Suppressor macrophage treated with lipopolysaccharide for 1 hour (primary cell): ENCODE data around the gene ROPN1L.
A peak's percentile ranks its signal among the peaks of the same experiment; 100 is the strongest.

Experiments used
- DNase-seq, 3 donors: peaks; one replicate each; pipeline ENCODE4 v3.0.0-alpha.2; 2020 to 2022

ROPN1L gene

DNA sequence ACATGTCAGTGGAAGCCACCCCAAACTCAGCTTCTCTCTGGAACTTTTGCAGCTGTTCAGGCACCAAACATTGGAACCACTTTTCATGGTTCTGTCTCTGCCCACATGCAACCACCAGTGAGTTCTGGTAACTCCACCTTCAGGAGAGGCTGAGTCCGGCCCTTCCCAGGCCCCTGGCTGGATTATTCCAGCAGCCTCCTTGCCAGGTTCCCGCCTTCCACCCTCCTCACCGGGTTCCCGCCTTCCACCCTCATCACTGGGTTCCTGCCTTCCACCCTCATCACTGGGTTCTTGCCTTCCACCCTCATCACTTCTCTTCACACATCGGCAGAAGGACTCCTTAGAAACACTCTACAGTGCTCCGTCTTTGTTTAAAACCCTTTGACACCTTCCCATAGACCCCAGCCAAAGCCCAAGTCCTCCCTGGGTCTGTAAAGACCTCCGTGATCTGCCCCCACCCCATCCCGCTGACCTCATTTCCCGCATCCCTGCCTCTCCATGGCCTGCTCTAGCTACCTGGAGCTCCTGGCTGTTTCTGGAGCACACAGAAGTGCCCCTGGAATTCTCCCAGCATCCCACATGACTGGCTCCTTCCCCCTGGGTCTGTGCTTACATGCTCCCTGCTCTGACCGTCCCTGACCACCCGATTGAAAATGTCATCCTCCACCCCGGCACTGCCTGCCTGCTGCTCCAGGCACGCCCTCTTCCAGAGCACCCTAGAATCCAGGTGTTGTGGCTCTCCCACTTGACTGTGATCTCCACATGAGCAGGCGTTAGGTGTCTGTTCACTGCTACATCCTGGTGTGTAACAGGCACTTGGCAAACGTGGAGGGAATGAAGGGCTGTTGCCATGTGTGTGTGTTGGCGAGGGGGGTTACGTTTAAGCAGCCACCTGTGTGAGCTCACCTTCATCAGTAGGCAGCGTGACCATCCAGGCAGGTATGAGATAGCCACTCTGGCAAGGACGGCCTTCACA, 17.7 kb downstream of the ROPN1L start:
- DNase-seq: no peak

- DNase-seq: no peak
Observed at GRCh38 chr5:10460252-10460906, 18.7 kb downstream of the ROPN1L start.

DNA sequence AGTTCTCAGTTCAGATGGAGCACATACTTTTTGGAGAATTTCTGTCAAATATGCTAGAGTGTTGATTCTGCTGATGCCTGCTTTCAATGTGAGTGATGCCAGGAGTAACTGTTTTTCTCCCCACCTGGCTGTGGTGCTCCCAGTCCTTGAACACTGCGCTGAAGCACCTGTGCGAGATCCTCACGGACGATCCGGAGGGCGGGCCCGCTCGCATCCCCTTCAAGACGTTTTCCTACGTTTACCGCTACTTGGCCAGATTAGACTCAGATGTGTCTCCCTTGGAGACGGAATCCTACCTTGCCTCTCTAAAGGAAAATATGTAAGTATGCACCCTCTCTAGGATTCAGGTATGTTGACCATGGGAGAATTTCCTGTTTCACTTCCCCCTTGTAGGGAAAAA, 19.4 kb downstream of the ROPN1L start:
- DNase-seq: no peak

- DNase-seq: no peak
Observed at GRCh38 chr5:10461904-10462555, 20.4 kb downstream of the ROPN1L start.

DNA sequence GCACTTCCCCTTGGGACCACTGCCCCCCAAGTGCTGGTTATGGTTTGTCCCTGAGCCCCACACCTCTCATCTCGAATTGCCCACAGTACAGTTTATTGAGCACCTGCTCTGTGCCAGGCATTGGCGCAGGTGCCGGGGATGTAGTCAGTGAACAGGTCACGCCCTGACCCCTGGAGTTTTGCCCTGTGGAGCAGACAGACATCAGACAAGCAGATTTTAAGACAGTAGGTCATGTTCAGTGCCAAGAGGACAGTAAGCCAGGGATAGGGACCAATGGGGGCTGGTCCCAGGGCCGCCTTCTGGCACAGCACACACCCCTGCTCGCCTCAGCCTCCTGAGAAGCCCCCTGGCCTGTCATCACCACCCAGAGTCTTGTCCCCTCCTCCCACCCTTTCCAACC, 21.9 kb downstream of the ROPN1L start:
- DNase-seq: no peak

DNA sequence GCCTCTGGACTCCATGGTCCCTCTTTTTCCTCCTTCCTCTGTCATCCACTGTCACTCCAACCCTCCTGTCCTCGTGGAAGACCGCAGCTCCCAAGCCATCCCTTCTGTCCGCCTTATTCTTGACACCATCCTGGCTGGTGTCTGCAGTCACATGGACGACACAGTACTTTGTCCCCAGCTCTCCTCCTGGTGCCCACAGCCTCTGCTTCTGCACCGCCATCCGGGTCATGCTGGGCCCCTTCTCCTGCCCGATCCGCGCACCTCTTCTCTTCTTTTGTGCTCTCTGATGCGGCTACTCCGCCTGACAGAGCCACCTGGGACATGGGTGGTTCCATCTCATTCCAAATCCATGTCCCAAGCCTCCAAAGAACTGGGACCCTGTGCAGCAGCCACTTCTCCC, 22.5 kb downstream of the ROPN1L start:
- DNase-seq: no peak

- DNase-seq: no peak
Observed at GRCh38 chr5:10465726-10466125, 24.0 kb downstream of the ROPN1L start.

GRCh38 chr5:10466446-10467073, 24.9 kb downstream of the ROPN1L start:
- no peak for DNase-seq

DNA sequence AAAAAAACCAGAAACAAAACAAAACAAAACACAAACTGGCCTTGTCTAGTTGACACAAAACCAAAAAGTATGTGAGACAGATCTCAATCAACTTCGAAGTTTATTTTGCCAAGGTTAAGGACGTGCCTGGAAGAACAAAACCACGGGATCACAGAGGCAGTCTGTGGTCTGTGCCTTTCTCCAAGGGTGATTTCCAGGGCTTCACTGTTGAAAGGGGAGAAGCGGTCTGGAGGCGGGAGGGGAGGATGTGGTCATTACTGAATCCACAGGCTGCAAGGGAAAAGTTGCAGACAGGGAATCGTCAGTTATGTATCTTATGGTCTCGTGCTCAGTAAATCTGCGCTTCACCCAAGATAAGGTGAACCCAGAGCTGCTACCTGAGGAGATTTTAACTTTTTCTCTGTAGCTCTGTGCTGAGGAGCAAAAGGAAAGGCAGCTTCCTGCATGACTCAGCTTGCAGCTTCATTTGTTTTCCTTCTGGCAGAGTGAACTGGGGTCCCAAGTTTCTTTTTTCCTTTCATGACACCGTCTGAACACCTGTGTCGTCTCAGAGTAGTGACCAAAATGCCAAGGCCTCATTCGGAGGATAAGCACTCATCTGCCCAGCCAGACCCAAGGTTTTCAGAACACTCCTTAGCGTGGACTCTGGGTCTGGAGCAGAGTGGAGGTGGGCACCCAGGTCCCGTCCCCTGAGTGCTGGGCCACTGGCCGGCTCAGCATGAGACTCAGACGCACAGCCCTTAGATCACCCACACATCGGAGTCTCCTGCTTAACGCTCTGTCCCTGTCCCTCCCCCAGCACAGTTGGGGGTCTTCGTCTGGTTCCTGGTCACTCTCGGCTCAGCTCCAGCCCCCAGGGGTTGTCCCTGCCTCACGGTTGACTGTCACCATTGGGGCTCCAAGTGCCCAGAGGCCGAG, 25.9 kb downstream of the ROPN1L start:
- peak; percentile 85 to 90 (median 88) for DNase-seq

DNA sequence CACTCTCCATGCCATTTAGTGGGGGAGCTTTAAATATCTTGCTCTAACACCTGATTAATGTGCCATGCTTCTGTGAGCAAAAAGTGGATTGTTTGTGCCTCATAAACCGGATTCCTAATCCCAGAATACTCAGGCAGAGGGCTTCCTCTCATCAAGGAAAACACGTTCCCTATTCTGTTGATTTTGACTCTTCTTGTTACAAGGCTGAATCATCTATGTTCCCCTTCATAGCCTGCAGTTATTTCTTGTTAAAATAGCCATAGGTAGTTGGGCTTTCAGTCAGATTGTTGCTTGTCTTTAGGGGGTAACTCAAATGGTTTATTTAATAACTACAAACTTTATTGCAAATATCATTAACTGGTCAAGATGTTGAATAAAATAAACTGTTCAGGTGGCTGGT, 26.6 kb downstream of the ROPN1L start:
- DNase-seq: peak in 1 of 3 donors; percentile 44

DNA sequence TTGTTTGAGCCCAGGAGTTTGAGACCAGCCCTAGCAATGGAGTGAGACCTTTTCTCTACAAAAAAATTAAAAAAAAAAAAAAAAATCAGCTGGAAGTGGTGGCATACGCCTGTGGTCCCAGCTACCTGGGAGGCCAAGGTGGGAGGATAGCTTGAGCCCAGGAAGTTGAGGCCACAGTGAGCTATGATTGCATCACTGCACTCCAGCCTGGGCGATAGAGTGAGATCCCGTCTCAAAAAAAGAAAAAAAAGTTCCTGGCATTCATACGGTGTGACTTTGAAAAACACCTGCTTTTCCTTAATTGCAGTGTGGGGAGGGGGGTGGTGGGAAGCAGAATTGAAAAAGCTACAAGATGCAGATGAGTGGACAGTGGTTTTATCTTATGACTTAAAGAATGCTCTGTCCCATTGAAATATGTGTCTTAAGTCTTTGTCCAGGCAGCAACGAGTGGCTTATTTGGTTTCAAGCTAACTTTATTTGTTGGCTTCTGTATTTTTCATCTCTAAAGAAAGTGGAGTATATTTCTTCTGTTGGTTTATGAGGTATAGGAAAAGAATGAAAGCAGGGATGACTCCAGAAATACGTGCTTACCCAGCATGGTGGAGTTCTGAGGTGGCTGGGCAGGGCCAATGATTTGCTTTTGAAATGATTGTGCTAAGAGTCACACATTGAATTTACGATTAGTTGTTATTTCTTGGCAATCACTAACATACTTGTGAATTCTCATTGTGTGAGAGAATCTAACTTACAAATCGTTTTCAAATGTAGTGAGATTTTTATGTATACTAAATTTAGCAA, 27.8 kb downstream of the ROPN1L start:
- no peak for DNase-seq

- no peak for DNase-seq
Observed at GRCh38 chr5:10470669-10471068, 29.0 kb downstream of the ROPN1L start.

DNA sequence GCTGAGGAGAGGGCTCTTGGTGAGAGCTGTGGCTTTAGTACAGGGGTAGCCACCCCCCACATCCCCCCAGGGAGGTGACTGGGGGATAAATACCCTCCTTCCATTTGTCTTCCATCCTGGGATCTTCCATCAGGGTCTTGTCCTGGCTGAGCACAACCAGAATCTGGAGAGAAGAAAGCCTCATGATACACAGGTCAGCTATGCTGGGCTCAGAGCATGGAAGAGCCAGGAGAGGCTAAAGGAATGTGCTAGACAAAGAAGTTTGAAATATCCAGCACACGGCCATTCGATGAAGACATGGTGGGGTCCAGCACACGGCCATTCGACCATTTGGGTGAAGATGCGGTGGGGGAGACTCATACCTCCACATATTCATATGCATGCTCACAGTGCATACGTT, 30.0 kb downstream of the ROPN1L start:
- no peak for DNase-seq

DNA sequence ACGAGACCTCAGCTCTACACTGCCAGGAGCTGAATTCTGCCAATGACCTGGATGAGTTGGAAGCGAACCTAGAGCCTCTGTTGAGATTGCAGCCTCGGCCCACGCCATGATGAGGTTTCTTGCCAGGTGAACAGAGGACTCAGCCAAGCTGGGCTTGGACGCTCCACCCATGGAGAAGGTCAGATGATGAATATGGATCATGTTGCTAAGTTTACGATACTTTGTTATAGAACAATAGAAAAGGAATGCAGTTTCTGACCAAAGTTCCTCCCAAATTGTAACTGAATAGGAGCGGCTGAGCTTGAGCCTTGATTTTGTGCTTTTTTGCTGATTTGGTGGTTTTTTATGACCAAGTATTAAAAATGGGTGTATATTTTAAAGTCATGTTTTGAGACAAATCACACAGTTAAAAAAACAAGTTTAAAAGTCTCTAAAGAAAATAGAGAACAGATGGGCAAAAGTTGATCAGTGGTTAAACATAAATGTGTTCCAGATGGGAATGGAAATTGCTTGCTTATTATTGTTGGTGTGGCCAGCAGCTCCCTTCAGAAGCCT, 32.9 kb downstream of the ROPN1L start:
- DNase-seq: no peak

GRCh38 chr5:10475931-10476676, 34.4 kb downstream of the ROPN1L start:
- DNase-seq: no peak

- DNase-seq: no peak
Observed at GRCh38 chr5:10476878-10477277, 35.2 kb downstream of the ROPN1L start.

DNA sequence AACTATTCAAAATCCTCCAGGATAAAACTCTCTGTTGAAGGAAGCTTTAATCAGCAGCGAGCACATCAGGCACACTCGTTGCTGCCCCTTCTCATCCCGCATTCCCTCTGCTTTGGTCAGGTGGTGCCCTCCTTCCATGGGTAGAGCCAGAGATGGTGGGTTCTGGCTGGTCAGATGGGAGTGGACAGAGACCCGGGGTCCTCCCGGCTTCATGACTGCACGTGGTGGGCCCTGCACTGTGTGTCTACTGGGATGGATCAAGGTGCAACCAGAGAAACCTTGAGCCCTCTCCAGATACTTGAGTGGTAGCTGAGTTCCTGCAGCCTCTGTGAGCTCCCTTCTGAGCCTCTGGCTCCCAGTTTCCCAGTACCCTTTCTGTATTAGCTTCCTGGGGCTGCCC, 36.3 kb downstream of the ROPN1L start:
- no peak for DNase-seq

DNA sequence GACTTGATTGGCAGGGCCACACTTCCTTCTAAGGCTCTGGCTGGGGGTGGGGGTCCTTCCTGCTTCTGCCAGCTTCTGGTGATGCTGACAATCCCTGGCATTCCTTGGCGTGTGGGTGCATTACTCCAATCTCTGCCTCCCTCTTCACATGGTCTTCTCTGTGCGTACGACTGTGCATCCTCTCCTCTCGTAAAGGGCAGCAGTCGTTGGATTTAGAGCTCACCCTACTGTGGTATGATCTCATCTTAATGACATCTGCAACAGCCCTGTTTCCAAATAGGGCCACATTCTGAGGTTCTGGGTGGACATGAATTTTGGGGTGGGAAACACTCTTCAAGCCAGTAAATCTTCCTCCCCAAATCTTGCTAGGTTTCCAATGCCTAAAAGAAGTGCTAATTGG, 36.8 kb downstream of the ROPN1L start:
- DNase-seq: no peak

- peak in 2 of 3 donors; percentile 31 to 35 for DNase-seq
Observed at GRCh38 chr5:10479154-10479721, 37.6 kb downstream of the ROPN1L start.
